GM06990 (cell line): ENCODE data around the gene NUP85.

Source experiments
- DNase-seq: peaks from one replicate; pipeline ENCODE4 v3.0.0-alpha.2; 2011; ENCODE audit not compliant: insufficient read length; ENCODE audit errors: extremely low read depth
- H3K27me3 ChIP-seq: replicated peaks from 2 replicates; pipeline ENCODE4 v1.6.0; 2011; ENCODE audit warnings: low read length; ENCODE audit not compliant: control insufficient read depth, insufficient read depth
- H3K36me3 ChIP-seq: 2 replicates; pipeline ENCODE4 v1.5.1; 2011; ENCODE audit warnings: low read length; ENCODE audit not compliant: control insufficient read depth, insufficient read depth
- H3K4me3 ChIP-seq: replicated peaks from 2 replicates; pipeline ENCODE4 v1.5.1; 2011; ENCODE audit warnings: low read depth, mild to moderate bottlenecking, control low read depth, low read length
- CTCF ChIP-seq: IDR thresholded peaks from 2 replicates; pipeline ENCODE4 v1.5.1; 2011; ENCODE audit warnings: low read length, control low read depth, mild to moderate bottlenecking, inconsistent platforms; ENCODE audit not compliant: insufficient read depth, poor library complexity, severe bottlenecking

Gene NUP85

GRCh38 chr17:75207760-75208159 is 2.3 kb downstream of the NUP85 start:
- Histone ChIP-seq H3K36me3 (peaks cover 7% of the 10 kb centered on the region; the same call in 1 of the 2 replicates), H3K27me3 (no peaks in the 10 kb centered on the region), H3K4me3 (no peak overlapping the region)
- no peak for TF ChIP-seq CTCF
- no peak for DNase-seq

DNA sequence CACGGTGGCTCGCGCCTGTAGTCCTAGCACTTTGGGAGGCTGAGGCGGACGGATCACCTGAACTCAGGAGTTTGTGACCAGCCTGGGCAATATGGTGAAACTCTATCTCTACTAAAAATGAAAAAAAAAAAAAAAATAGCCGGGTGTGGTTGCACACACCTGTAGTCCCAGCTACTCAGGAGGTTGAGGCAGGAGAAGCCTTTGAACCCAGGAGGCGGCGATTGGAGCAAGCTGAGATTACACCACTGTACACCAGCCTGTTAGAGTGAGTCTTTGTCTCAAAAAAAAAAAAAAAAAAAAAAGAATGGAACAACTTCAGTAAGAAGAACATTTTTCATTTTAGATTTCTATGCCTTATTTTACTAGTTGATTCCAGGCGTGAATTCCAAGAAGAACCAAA is 2.7 kb downstream of the NUP85 start:
- TF ChIP-seq CTCF: no peak
- no peak overlapping the region for H3K4me3 ChIP-seq
- H3K36me3 ChIP-seq: peaks cover 9% of the 10 kb centered on the region; the same call in 1 of the 2 replicates
- DNase-seq: no peak
- no peaks in the 10 kb centered on the region for H3K27me3 ChIP-seq

GRCh38 chr17:75209061-75209460 is 3.6 kb downstream of the NUP85 start:
- H3K27me3 ChIP-seq: no peaks in the 10 kb centered on the region
- H3K4me3 ChIP-seq: no peak overlapping the region
- TF ChIP-seq CTCF: no peak
- H3K36me3 ChIP-seq: peaks cover 9% of the 10 kb centered on the region; the same call in 1 of the 2 replicates
- DNase-seq: no peak

DNA sequence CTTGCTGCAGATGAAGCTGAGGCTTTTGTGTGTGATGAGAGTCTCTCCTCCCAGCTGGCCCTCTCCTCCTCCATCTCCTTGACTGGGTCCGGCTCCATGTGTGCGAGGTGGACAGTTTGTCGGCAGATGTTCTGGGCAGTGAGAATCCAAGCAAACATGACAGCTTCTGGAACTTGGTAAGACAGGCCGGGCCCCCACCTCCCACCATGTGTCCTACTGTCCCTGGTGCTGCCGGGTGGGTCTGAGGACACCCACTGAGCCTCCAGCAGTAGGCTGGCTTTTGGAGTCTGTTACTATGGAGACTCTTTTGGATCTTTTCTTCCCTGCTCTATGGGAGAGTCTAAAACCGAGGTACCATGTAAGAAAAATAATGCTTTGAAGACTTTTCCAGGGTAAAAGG is 12.7 kb downstream of the NUP85 start:
- no peak for DNase-seq
- H3K36me3 ChIP-seq: peaks cover 9% of the 10 kb centered on the region
- H3K4me3 ChIP-seq: no peak overlapping the region
- no peaks in the 10 kb centered on the region for H3K27me3 ChIP-seq
- TF ChIP-seq CTCF: no peak

DNA sequence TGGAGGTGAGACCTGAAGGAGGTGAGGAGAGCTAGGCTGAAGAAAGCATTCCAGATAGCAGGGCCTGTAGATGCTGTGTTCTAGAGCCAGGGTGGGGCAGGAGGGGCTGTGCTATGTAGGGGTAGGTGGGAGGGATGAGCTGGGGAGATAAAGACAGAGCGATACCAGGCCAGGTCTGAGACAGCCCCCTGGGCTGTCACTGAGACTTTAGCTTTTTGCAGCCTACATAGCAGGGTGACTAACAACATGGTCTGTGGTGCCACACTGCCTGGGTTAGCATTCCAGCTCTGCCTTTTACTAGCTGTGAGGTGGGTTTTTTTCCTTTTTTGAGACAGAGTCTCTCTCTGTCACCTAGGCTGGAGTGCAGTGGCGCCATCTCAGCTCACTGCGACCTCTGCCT is 14.3 kb downstream of the NUP85 start:
- Histone ChIP-seq H3K4me3 (no peak overlapping the region), H3K36me3 (peaks cover 9% of the 10 kb centered on the region), H3K27me3 (no peaks in the 10 kb centered on the region)
- TF ChIP-seq CTCF: no peak
- no peak for DNase-seq

DNA sequence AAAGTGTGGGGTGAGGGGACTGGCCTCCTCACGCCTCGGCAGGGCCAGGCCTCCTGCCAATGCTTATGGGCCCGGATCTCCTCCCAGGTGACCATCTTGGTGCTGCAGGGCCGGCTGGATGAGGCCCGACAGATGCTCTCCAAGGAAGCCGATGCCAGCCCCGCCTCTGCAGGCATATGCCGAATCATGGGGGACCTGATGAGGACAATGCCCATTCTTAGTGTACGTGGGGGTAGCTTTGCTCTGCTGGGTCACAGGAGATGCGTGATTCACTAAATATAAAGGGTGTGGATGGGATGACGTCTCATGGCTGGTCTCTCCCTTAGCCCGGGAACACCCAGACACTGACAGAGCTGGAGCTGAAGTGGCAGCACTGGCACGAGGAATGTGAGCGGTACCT is 19.5 kb downstream of the NUP85 start:
- TF ChIP-seq CTCF: no peak
- H3K36me3 ChIP-seq: peaks cover 26% of the 10 kb centered on the region
- DNase-seq: no peak
- no peaks in the 10 kb centered on the region for H3K27me3 ChIP-seq
- H3K4me3 ChIP-seq: no peak overlapping the region
